ENCODE measurements around the gene SLX4IP.

DNA sequence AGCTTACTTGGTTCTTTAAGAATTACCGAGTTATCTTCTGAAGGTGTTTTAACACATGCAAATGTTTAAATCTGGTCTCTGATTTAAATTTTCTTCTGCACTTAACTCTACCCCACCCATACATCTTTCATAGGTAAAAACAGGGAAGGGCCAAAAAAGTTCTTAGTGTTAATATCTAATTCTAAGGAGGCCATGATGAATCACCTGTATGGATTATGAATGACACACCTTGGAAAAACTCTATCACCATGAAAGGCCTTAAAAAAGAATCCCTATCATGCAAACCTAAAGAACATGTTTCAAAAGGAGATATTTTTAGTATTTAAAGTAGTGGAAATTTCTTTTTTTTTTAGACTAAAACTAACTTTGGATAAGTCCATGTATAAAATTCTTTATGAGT, 54.7 kb downstream of the SLX4IP start:
- TF ChIP-seq, protein P1, sequence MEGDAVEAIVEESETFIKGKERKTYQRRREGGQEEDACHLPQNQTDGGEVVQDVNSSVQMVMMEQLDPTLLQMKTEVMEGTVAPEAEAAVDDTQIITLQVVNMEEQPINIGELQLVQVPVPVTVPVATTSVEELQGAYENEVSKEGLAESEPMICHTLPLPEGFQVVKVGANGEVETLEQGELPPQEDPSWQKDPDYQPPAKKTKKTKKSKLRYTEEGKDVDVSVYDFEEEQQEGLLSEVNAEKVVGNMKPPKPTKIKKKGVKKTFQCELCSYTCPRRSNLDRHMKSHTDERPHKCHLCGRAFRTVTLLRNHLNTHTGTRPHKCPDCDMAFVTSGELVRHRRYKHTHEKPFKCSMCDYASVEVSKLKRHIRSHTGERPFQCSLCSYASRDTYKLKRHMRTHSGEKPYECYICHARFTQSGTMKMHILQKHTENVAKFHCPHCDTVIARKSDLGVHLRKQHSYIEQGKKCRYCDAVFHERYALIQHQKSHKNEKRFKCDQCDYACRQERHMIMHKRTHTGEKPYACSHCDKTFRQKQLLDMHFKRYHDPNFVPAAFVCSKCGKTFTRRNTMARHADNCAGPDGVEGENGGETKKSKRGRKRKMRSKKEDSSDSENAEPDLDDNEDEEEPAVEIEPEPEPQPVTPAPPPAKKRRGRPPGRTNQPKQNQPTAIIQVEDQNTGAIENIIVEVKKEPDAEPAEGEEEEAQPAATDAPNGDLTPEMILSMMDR (IDR thresholded peaks at IDR 0.05) = no peak
- TF ChIP-seq POLR2A (IDR thresholded peaks at IDR 0.05) = no peak
